ENCODE results near the gene ALDH1A2.

DNA sequence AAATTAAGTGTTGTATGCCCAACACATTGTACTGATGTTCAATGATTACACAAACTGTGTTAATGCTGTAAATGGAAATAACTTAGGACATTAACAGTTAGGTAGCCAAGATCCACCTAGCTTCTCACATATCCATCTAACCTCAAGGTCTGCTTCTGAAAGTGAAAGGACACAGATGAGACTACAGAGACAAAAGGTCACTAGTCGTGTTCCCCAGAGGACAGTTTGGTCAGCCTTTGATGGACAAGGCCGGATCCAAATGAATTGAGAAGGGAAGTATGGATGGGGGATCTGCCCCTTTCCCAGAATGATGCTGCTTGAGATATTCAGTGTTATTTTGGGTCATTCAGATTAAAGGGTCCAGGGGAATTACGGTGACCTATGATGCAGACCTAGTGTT, 17.2 kb downstream of the ALDH1A2 start:
- TF ChIP-seq, protein P1, sequence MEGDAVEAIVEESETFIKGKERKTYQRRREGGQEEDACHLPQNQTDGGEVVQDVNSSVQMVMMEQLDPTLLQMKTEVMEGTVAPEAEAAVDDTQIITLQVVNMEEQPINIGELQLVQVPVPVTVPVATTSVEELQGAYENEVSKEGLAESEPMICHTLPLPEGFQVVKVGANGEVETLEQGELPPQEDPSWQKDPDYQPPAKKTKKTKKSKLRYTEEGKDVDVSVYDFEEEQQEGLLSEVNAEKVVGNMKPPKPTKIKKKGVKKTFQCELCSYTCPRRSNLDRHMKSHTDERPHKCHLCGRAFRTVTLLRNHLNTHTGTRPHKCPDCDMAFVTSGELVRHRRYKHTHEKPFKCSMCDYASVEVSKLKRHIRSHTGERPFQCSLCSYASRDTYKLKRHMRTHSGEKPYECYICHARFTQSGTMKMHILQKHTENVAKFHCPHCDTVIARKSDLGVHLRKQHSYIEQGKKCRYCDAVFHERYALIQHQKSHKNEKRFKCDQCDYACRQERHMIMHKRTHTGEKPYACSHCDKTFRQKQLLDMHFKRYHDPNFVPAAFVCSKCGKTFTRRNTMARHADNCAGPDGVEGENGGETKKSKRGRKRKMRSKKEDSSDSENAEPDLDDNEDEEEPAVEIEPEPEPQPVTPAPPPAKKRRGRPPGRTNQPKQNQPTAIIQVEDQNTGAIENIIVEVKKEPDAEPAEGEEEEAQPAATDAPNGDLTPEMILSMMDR (IDR thresholded peaks at IDR 0.05; ENCODE audit: low read depth, low read length, poor library complexity, severe bottlenecking), result no peak
- TF ChIP-seq EZH2phosphoT487 (IDR thresholded peaks at IDR 0.05; ENCODE audit: borderline replicate concordance, low read length), result no peak
